Mesenchymal stem cell (in vitro differentiated cells and primary cell): ENCODE measurements around the gene CACNA1C.

Experiments
- DNase-seq: peaks from one replicate; pipeline ENCODE4 v3.0.0-alpha.2; 2013
- H2AFZ ChIP-seq: one replicate; pipeline ENCODE4 v1.6.1; 2013; ENCODE audit warnings: low read depth, mild to moderate bottlenecking, control low read depth, inconsistent platforms, low read length, moderate library complexity
- H2AK5ac ChIP-seq: 2 replicates; pipeline ENCODE4 v1.6.1; 2013; ENCODE audit warnings: low read length, moderate library complexity, mild to moderate bottlenecking, inconsistent platforms; ENCODE audit not compliant: severe bottlenecking
- H2BK120ac ChIP-seq: one replicate; pipeline ENCODE4 v1.6.1; 2013; ENCODE audit warnings: low read depth, mild to moderate bottlenecking, inconsistent platforms, low read length, moderate library complexity
- H2BK12ac ChIP-seq, 2 experiments: one replicate each; pipeline ENCODE4 v1.6.1; 2013; ENCODE audit warnings: inconsistent platforms in 2 of 2, low read length in 2 of 2, mild to moderate bottlenecking in 2 of 2, moderate library complexity in 2 of 2, control low read depth in 1 of 2
- H2BK15ac ChIP-seq: one replicate; pipeline ENCODE4 v1.6.1; 2013; ENCODE audit warnings: mild to moderate bottlenecking, low read depth, inconsistent platforms; ENCODE audit not compliant: poor library complexity, severe bottlenecking
- H2BK5ac ChIP-seq: 2 replicates; pipeline ENCODE4 v1.6.1; 2013; ENCODE audit warnings: low read depth, mild to moderate bottlenecking, low read length, control low read depth, inconsistent platforms; ENCODE audit not compliant: poor library complexity, severe bottlenecking
- H3K14ac ChIP-seq, 2 experiments: one replicate each; pipeline ENCODE4 v1.6.1; 2013; ENCODE audit warnings: inconsistent platforms in 2 of 2, low read length in 2 of 2, control low read depth in 1 of 2, mild to moderate bottlenecking in 1 of 2, moderate library complexity in 1 of 2
- H3K18ac ChIP-seq, 2 experiments: one replicate each; pipeline ENCODE4 v1.6.1; 2013; ENCODE audit warnings: inconsistent platforms in 2 of 2, low read length in 2 of 2, control low read depth in 1 of 2, low read depth in 1 of 2, mild to moderate bottlenecking in 1 of 2
- H3K23ac ChIP-seq, 2 experiments: one replicate each; pipeline ENCODE4 v1.6.1; 2013; ENCODE audit warnings: inconsistent platforms in 2 of 2, low read length in 2 of 2, mild to moderate bottlenecking in 2 of 2, moderate library complexity in 2 of 2, control low read depth in 1 of 2
- H3K27ac ChIP-seq: 2 replicates; pipeline ENCODE4 v1.5.1; 2013; ENCODE audit warnings: mild to moderate bottlenecking, moderate library complexity, low read length, control low read depth, inconsistent platforms; ENCODE audit not compliant: poor library complexity, severe bottlenecking
- H3K27me3 ChIP-seq, 2 experiments: 2 replicates each; pipeline versions ENCODE4 v1.6.1 to v1.7.0; 2013; ENCODE audit warnings: low read length in 2 of 2, mild to moderate bottlenecking in 2 of 2, moderate library complexity in 2 of 2, control low read depth in 1 of 2, inconsistent platforms in 1 of 2; ENCODE audit not compliant: control insufficient read depth in 1 of 2, insufficient read depth in 1 of 2
- H3K36me3 ChIP-seq, 2 experiments: 2 replicates each; pipeline versions ENCODE4 v1.6.1 to v1.7.0; 2013; ENCODE audit warnings: low read length in 2 of 2, control low read depth in 1 of 2, inconsistent platforms in 1 of 2, low read depth in 1 of 2, mild to moderate bottlenecking in 1 of 2; ENCODE audit not compliant: insufficient read depth in 2 of 2, control insufficient read depth in 1 of 2
- H3K4ac ChIP-seq, 2 experiments: one replicate each; pipeline ENCODE4 v1.6.1; 2013; ENCODE audit warnings: inconsistent platforms in 2 of 2, low read length in 2 of 2, mild to moderate bottlenecking in 2 of 2, moderate library complexity in 2 of 2, control low read depth in 1 of 2, low read depth in 1 of 2
- H3K4me1 ChIP-seq: 2 replicates; pipeline ENCODE4 v1.6.1; 2013; ENCODE audit warnings: low read depth, low read length, control low read depth; ENCODE audit not compliant: control insufficient read depth, insufficient read depth
- H3K4me2 ChIP-seq: 2 replicates; pipeline ENCODE4 v1.6.1; 2013; ENCODE audit warnings: low read length, mild to moderate bottlenecking, inconsistent platforms; ENCODE audit not compliant: poor library complexity, severe bottlenecking
- H3K4me3 ChIP-seq, 2 experiments: 2 replicates each; pipeline versions ENCODE4 v1.5.1 to v1.7.0; 2013; ENCODE audit warnings: low read length in 2 of 2, mild to moderate bottlenecking in 2 of 2, control low read depth in 1 of 2, low read depth in 1 of 2; ENCODE audit not compliant: insufficient read depth in 1 of 2
- H3K79me1 ChIP-seq: replicated peaks from 2 replicates; pipeline ENCODE4 v1.6.1; 2013; ENCODE audit warnings: mild to moderate bottlenecking, control low read depth, low read length, inconsistent platforms; ENCODE audit not compliant: poor library complexity, severe bottlenecking
- H3K9ac ChIP-seq: 2 replicates; pipeline ENCODE4 v1.7.0; 2013; ENCODE audit warnings: mild to moderate bottlenecking, low read length, moderate library complexity
- H3K9me3 ChIP-seq: 2 replicates; pipeline ENCODE4 v1.7.0; 2013; ENCODE audit warnings: mild to moderate bottlenecking, low read length; ENCODE audit not compliant: control insufficient read depth
- H4K8ac ChIP-seq: one replicate; pipeline ENCODE4 v1.6.1; 2013; ENCODE audit warnings: inconsistent platforms, mild to moderate bottlenecking, low read length, moderate library complexity
- H4K91ac ChIP-seq: one replicate; pipeline ENCODE4 v1.6.1; 2013; ENCODE audit warnings: mild to moderate bottlenecking, low read length, inconsistent platforms
- WGBS: methylation state at CpG from one replicate; pipeline ENCODE4 v1.1.7; 2013; ENCODE audit warnings: mixed read lengths; 5-methylcytosine and 5-hydroxymethylcytosine counted together

CACNA1C gene

DNA sequence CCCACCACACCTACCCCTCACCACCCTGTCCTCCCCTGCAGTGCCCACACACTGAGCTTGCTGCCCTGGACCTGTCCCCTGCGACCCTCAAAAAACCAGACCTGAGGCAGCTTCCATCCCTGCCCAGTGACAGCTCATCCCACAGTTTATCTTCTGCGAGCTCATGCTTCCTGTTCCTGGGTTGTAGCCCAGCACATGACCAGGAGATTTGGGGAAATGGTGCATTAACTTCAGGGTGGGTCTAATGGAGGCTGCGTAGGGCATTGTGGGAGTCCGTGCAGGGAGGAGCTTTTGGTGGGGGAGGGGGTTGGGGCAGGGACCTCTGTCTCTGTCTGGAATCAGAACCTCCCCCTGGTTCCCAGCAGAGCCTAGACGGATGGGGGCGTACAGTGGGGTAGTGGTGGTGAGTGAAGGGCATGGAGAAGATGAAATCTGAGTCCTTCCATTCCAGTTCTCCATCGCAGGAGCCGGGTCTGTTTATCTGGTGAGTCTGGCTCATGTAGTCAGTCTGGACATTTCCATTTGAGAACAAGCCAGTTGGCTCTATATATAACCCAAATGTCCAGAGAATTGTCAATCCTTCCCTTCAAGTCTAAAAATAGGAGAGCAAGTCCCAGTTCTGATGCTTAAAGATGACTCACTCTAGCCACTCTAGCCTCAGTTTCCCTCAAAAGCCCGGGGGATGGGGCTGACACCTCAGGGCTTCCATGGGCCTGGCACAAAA lies 270.9 kb downstream of the CACNA1C start:
- WGBS: 76% methylated on average over 8 of the region's 9 CpGs
- Histone ChIP-seq H4K91ac (peak overlapping the region; percentile 34), H2AFZ (no peak overlapping the region), H3K9ac (no peak overlapping the region), H3K23ac (no peak overlapping the region), H2BK5ac (no peak overlapping the region), H3K18ac (peak overlapping the region; percentile 61 to 68), H3K9me3 (no peaks in the 10 kb centered on the region), H3K4ac (peak overlapping the region; percentile 19 to 35), H3K27me3 (peaks cover 0 to 17% of the 10 kb centered on the region in 2 experiments), H2AK5ac (no peak overlapping the region), H3K4me1 (peaks cover 17% of the 10 kb centered on the region), H3K4me2 (no peak overlapping the region), H3K36me3 (peaks cover 0 to 3% of the 10 kb centered on the region in 2 experiments), H2BK120ac (peak overlapping the region; percentile 2), H3K27ac (no peak overlapping the region), H3K4me3 (no peak overlapping the region), H2BK15ac (peak overlapping the region; percentile 44), H3K79me1 (no peaks in the 10 kb centered on the region), H3K14ac (peak overlapping the region in 1 of 2 experiments; percentile 31), H4K8ac (peak overlapping the region; percentile 41), H2BK12ac (peak overlapping the region; percentile 14 to 95)
- DNase-seq: peak; percentile 37

DNA sequence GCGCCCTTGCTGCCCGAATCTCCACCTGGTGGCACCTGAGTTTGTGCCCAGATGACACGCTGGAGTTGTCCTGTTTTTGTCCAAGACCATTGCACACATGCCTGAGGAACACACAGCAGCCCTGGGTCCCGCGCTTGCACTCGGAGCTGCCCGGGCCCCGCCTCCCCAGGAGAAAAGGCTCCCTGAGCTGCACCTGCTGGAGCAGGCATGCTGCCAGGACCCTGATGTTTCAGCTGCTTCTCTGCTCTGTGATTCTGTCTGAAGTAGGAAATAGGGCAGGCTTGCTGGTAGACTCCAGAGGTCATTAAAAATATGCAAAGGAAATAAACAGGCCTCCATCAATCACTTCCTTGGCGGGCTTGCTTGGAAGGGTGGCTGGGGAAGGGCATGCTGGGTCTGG lies 271.6 kb downstream of the CACNA1C start:
- Histone ChIP-seq H3K4ac (no peak overlapping the region), H3K9ac (no peak overlapping the region), H2BK12ac (peak overlapping the region in 1 of 2 experiments; percentile 19), H3K4me2 (no peak overlapping the region), H3K23ac (no peak overlapping the region), H3K18ac (peak overlapping the region in 1 of 2 experiments; percentile 13), H3K27ac (no peak overlapping the region), H3K9me3 (no peaks in the 10 kb centered on the region), H3K4me1 (peaks cover 12% of the 10 kb centered on the region), H3K4me3 (no peak overlapping the region), H2BK5ac (no peak overlapping the region), H3K79me1 (no peaks in the 10 kb centered on the region), H3K14ac (no peak overlapping the region), H2BK120ac (no peak overlapping the region), H2AK5ac (no peak overlapping the region), H4K8ac (peak overlapping the region; percentile 31), H4K91ac (peak overlapping the region; percentile 44), H2AFZ (no peak overlapping the region), H2BK15ac (no peak overlapping the region), H3K27me3 (peaks cover 0 to 17% of the 10 kb centered on the region in 2 experiments), H3K36me3 (peaks cover 0 to 3% of the 10 kb centered on the region in 2 experiments)
- WGBS: 83% methylated on average over 9 of the region's 9 CpGs
- DNase-seq: no peak

DNA sequence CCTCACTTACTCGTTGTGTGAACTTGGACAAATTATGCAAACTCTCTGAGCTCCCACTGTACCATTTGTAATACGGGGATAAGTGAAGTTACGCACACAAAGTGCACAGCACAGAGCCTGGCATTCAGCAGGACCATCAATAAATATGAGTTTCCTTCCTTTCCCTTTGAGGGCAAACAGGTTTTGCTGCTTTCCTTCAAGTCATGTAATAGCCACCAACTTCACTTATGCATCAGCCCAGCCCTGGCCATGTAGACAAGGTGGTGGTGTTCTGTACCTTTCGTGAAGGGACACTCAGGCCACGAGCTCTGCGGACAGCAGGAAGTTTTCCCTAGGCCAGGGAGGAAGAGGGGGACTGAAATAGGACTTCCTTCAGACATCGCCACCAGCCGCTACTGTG lies 272.7 kb downstream of the CACNA1C start:
- Histone ChIP-seq H4K8ac (peak overlapping the region; percentile 32), H3K4me1 (peaks cover 5% of the 10 kb centered on the region), H3K4me3 (no peak overlapping the region), H3K4ac (peak overlapping the region in 1 of 2 experiments; percentile 17), H3K9me3 (no peaks in the 10 kb centered on the region), H3K23ac (no peak overlapping the region), H3K18ac (peak overlapping the region; percentile 8 to 74), H2BK120ac (peak overlapping the region; percentile 56), H2BK15ac (no peak overlapping the region), H3K27me3 (peaks cover 0 to 17% of the 10 kb centered on the region in 2 experiments), H4K91ac (peak overlapping the region; percentile 70), H2AFZ (no peak overlapping the region), H3K4me2 (no peak overlapping the region), H3K14ac (peak overlapping the region in 1 of 2 experiments; percentile 19), H3K9ac (no peak overlapping the region), H3K27ac (no peak overlapping the region), H2BK5ac (no peak overlapping the region), H3K36me3 (peaks cover 0 to 3% of the 10 kb centered on the region in 2 experiments), H2AK5ac (no peak overlapping the region), H3K79me1 (no peaks in the 10 kb centered on the region), H2BK12ac (peak overlapping the region in 1 of 2 experiments; percentile 70)
- WGBS: 81% methylated on average over 8 of the region's 8 CpGs
- DNase-seq: no peak

DNA sequence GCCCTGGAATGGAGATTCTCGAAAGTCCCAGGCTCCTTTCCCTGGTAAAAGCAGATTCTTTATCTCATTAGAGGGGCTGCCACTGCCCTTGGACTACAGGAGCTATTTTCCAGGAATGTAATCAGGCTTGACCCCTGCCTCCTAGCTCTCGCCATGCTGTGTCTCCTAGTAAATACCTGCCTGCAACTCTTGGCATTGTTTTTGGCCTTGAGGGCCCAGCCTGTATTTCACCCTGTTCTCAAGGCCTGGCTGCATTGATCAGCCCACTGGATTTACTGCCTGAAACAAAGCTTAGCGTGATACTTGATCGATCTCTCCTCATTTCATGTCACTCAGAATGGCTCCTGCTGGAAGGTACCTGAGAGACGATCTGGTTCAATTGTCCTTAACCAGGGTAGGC lies 273.7 kb downstream of the CACNA1C start:
- no peaks in the 10 kb centered on the region for H3K79me1 ChIP-seq

More for the DNA sequence above, 273.7 kb downstream of the CACNA1C start:
- Histone ChIP-seq H2AK5ac (no peak overlapping the region), H2BK5ac (no peak overlapping the region), H3K36me3 (peaks cover 0 to 3% of the 10 kb centered on the region in 2 experiments), H3K4me3 (no peak overlapping the region), H3K4ac (no peak overlapping the region), H2BK12ac (no peak overlapping the region), H3K9ac (no peak overlapping the region), H3K4me1 (peaks cover 5% of the 10 kb centered on the region), H2BK120ac (no peak overlapping the region), H2BK15ac (no peak overlapping the region), H3K27me3 (peaks cover 0 to 17% of the 10 kb centered on the region in 2 experiments), H3K18ac (peak overlapping the region in 1 of 2 experiments; percentile 4), H4K8ac (no peak overlapping the region), H3K14ac (no peak overlapping the region), H3K4me2 (no peak overlapping the region), H2AFZ (no peak overlapping the region), H4K91ac (peak overlapping the region; percentile 28), H3K23ac (no peak overlapping the region), H3K9me3 (no peaks in the 10 kb centered on the region), H3K27ac (no peak overlapping the region)
- DNase-seq: no peak
- 95% methylated on average over 5 of the region's 5 CpGs for WGBS
